NCI-H146 (cell line): ENCODE measurements around the gene MEGF6.

ENCODE experiments used
- DNase-seq: peaks from one replicate; lab custom pipeline; 2025; lab: John Stamatoyannopoulos, UW

MEGF6 gene

GRCh38 chr1:3645666-3646355 is 34.5 kb upstream of the MEGF6 start:
- DNase-seq = no peak

- no peak for DNase-seq
These were observed 33.9 kb upstream of the MEGF6 start for GRCh38 chr1:3645247-3645646.

- no peak for DNase-seq
These were observed 33.0 kb upstream of the MEGF6 start for GRCh38 chr1:3644273-3644672.

GRCh38 chr1:3642919-3643675 is 31.8 kb upstream of the MEGF6 start:
- DNase-seq = no peak

GRCh38 chr1:3641816-3642215 is 30.5 kb upstream of the MEGF6 start:
- DNase-seq = no peak

- DNase-seq = no peak
These were observed 29.9 kb upstream of the MEGF6 start for GRCh38 chr1:3641046-3641760.

- DNase-seq = no peak
These were observed 29.0 kb upstream of the MEGF6 start for GRCh38 chr1:3640121-3640837.

- no peak for DNase-seq
These were observed 28.1 kb upstream of the MEGF6 start for GRCh38 chr1:3639397-3639911.

- no peak for DNase-seq
These were observed 27.4 kb upstream of the MEGF6 start for GRCh38 chr1:3638676-3639075.

GRCh38 chr1:3638027-3638426 is 26.7 kb upstream of the MEGF6 start:
- no peak for DNase-seq

GRCh38 chr1:3636531-3636930 is 25.2 kb upstream of the MEGF6 start:
- no peak for DNase-seq

- no peak for DNase-seq
These were observed 24.8 kb upstream of the MEGF6 start for GRCh38 chr1:3636080-3636479.

GRCh38 chr1:3634059-3634800 is 22.9 kb upstream of the MEGF6 start:
- DNase-seq = no peak

GRCh38 chr1:3633344-3634058 is 22.2 kb upstream of the MEGF6 start:
- DNase-seq = no peak

GRCh38 chr1:3632716-3633343 is 21.5 kb upstream of the MEGF6 start:
- no peak for DNase-seq

- no peak for DNase-seq
These were observed 21.0 kb upstream of the MEGF6 start for GRCh38 chr1:3632298-3632697.

GRCh38 chr1:3631320-3632260 is 20.3 kb upstream of the MEGF6 start:
- DNase-seq = no peak

GRCh38 chr1:3630914-3631313 is 19.6 kb upstream of the MEGF6 start:
- DNase-seq = no peak

- DNase-seq = no peak
These were observed 18.9 kb upstream of the MEGF6 start for GRCh38 chr1:3630161-3630611.
